Measurements from ENCODE around the gene EPHA10. TPM values are rescaled to one million over a fixed set of nuclear protein-coding genes. Genes with fewer than 3 reads are reported as not detected.

EPHA10 gene
- total RNA-seq, 1 experiment from 2014 or later: 7.6 TPM

DNA sequence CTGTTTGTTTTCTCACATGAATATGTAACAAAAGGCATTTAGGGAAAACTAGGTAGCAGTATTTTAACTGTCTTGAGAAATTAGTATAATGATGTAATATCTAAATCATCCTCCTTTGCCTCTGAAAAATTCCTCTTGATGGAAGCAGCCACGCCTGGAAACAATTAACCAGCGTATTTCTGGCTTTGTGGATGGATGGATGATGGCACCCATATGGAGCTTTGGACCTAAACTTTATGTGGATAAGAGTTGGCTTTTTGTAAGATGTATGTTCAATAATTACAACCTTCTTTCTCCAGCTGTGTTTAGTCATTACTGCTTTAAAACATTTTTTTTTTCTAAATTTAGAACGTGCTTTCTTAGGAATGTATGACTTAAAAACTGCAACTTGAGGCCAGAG is 60.0 kb downstream of the EPHA10 start:
- Histone ChIP-seq H3K27ac (no peak overlapping the region), H3K9me2 (ENCODE audit: insufficient read depth) (no peaks in the 10 kb centered on the region), H3K9me3 (ENCODE audit: insufficient read depth, low read depth) (no peaks in the 10 kb centered on the region), H3K4me1 (replicated peaks; ENCODE audit: insufficient read depth) (no peaks in the 10 kb centered on the region), H2AFZ (no peak overlapping the region), H3K36me3 (ENCODE audit: low read depth) (peaks cover 30% of the 10 kb centered on the region), H4K20me1 (ENCODE audit: insufficient read depth) (no peaks in the 10 kb centered on the region), H3K79me2 (ENCODE audit: low read depth) (no peaks in the 10 kb centered on the region), H3K4me3 (no peak overlapping the region), H3K4me2 (no peak overlapping the region), H3K27me3 (ENCODE audit: insufficient read depth, low read depth) (no peaks in the 10 kb centered on the region), H3F3A (ENCODE audit: insufficient read depth, low read depth) (peaks cover 8% of the 10 kb centered on the region; the same call in 1 of the 2 replicates)
- no peak for DNase-seq
- intact Hi-C loops (cut with micrococcal nuclease; ENCODE audit: unreplicated experiment): no loop called here
- ChIA-PET POLR2A (ENCODE audit: unreplicated experiment) (no interaction called here), CTCF (no interaction called here)
- no TSS peak for BruUV-seq (replicated peaks)
- TF ChIP-seq, protein P1, sequence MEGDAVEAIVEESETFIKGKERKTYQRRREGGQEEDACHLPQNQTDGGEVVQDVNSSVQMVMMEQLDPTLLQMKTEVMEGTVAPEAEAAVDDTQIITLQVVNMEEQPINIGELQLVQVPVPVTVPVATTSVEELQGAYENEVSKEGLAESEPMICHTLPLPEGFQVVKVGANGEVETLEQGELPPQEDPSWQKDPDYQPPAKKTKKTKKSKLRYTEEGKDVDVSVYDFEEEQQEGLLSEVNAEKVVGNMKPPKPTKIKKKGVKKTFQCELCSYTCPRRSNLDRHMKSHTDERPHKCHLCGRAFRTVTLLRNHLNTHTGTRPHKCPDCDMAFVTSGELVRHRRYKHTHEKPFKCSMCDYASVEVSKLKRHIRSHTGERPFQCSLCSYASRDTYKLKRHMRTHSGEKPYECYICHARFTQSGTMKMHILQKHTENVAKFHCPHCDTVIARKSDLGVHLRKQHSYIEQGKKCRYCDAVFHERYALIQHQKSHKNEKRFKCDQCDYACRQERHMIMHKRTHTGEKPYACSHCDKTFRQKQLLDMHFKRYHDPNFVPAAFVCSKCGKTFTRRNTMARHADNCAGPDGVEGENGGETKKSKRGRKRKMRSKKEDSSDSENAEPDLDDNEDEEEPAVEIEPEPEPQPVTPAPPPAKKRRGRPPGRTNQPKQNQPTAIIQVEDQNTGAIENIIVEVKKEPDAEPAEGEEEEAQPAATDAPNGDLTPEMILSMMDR (conservative IDR thresholded peaks at IDR 0.05): no peak
- no peak for TF ChIP-seq EZH2 (IDR thresholded peaks at IDR 0.05; ENCODE audit: low read depth)

DNA sequence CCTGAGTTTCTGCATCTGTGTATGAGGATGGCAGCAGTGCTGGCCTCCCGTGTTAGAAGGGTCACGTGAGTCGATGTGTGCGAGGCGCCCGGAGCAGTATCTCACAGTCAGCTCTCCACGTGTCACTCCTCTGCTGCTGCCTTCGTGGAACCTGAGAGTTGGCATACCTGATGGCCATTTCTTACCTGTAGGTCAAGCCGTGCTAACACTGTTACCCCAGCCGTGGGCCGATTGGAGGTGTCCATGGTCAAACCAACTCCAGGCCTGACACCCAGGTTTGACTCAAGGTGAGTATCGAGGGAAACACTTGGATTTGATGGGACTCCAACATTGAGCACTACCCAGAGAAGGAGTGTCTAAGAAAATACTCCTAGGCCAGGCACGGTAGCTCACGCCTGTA is 61.9 kb downstream of the EPHA10 start:
- Histone ChIP-seq H3K9me2 (ENCODE audit: insufficient read depth) (no peaks in the 10 kb centered on the region), H3K27me3 (ENCODE audit: insufficient read depth, low read depth) (no peaks in the 10 kb centered on the region), H3K4me3 (no peak overlapping the region), H3K4me1 (replicated peaks; ENCODE audit: insufficient read depth) (no peaks in the 10 kb centered on the region), H3F3A (ENCODE audit: insufficient read depth, low read depth) (no peaks in the 10 kb centered on the region; the same call in 1 of the 2 replicates), H3K9me3 (ENCODE audit: insufficient read depth, low read depth) (no peaks in the 10 kb centered on the region), H3K36me3 (ENCODE audit: low read depth) (peaks cover 26% of the 10 kb centered on the region), H3K27ac (no peak overlapping the region), H4K20me1 (ENCODE audit: insufficient read depth) (peaks cover under 1% of the 10 kb centered on the region; the same call in 1 of the 2 replicates), H3K79me2 (ENCODE audit: low read depth) (no peaks in the 10 kb centered on the region), H2AFZ (no peak overlapping the region), H3K4me2 (no peak overlapping the region)
- TF ChIP-seq, protein P1 (conservative IDR thresholded peaks at IDR 0.05): no peak
- TF ChIP-seq EZH2 (IDR thresholded peaks at IDR 0.05; ENCODE audit: low read depth): no peak
- no peak for DNase-seq
- no TSS peak for BruUV-seq (replicated peaks)
- ChIA-PET POLR2A (ENCODE audit: unreplicated experiment) (no interaction called here), CTCF (no interaction called here)
- intact Hi-C loops (cut with micrococcal nuclease; ENCODE audit: unreplicated experiment): no loop called here

DNA sequence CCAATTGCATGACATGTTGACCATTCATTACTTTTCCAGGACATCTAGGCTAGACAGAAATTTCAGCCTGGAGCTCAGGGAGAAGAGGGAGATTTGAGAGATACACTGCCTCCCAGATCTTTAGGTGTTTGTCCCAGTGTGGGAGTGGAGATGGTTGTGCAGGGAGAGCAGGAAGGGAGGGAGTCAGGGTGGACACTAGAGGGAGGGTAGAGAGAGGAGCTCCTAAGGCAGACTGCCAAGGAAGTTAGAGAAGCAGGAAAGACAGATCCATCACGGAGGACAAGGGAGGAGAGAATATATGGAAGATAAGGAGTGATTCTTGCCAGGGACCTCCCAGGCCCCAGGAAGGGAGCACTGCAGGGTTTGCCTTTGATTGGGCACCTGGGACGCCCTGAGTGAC is 63.9 kb downstream of the EPHA10 start:
- Histone ChIP-seq H2AFZ (no peak overlapping the region), H3K27ac (no peak overlapping the region), H4K20me1 (ENCODE audit: insufficient read depth) (peaks cover 8% of the 10 kb centered on the region; the same call in 1 of the 2 replicates), H3K79me2 (ENCODE audit: low read depth) (peaks cover 7% of the 10 kb centered on the region; the same call in 1 of the 2 replicates), H3F3A (ENCODE audit: insufficient read depth, low read depth) (no peaks in the 10 kb centered on the region), H3K9me2 (ENCODE audit: insufficient read depth) (no peaks in the 10 kb centered on the region), H3K4me1 (replicated peaks; ENCODE audit: insufficient read depth) (no peaks in the 10 kb centered on the region), H3K27me3 (ENCODE audit: insufficient read depth, low read depth) (no peaks in the 10 kb centered on the region), H3K4me3 (no peak overlapping the region), H3K9me3 (ENCODE audit: insufficient read depth, low read depth) (no peaks in the 10 kb centered on the region), H3K4me2 (no peak overlapping the region), H3K36me3 (ENCODE audit: low read depth) (peaks cover 37% of the 10 kb centered on the region; the same call in 1 of the 2 replicates)
- TF ChIP-seq, protein P1 (conservative IDR thresholded peaks at IDR 0.05): no peak
- no peak for TF ChIP-seq EZH2 (IDR thresholded peaks at IDR 0.05; ENCODE audit: low read depth)
- no peak for DNase-seq
- ChIA-PET POLR2A (ENCODE audit: unreplicated experiment) (interaction anchor here (0.6 kb wide), 1 partner anchor 203 kb away, joined by 13 read pairs; no protein-coding TSS in a partner anchor), CTCF (no interaction called here)
- no TSS peak for BruUV-seq (replicated peaks)
- intact Hi-C loops (cut with micrococcal nuclease; ENCODE audit: unreplicated experiment): no loop called here
